Stimulated activated CD8-positive, alpha-beta memory T cell treated with anti-CD3 and anti-CD28 coated beads, Interleukin-15, amount 100 ng/mL, for 1 hour (primary cell): Measurements from ENCODE around the gene ELFN2.

ENCODE experiments used
- DNase-seq: peaks from one replicate; pipeline ENCODE4 v3.0.0-alpha.2; 2020; ENCODE audit warnings: low read depth

The ELFN2 gene

GRCh38 chr22:37427711-37428635 lies 694 bp upstream of the ELFN2 start:
- no peak for DNase-seq

- DNase-seq = no peak
Measured at GRCh38 chr22:37426706-37427134, 559 bp downstream of the ELFN2 start.

- no peak for DNase-seq
Measured at GRCh38 chr22:37425800-37426705, 1.2 kb downstream of the ELFN2 start.

- DNase-seq = no peak
Measured at GRCh38 chr22:37425369-37425768, 1.9 kb downstream of the ELFN2 start.

GRCh38 chr22:37423283-37423682 lies 4.0 kb downstream of the ELFN2 start:
- DNase-seq = no peak

- no peak for DNase-seq
Measured at GRCh38 chr22:37421468-37421877, 5.8 kb downstream of the ELFN2 start.

GRCh38 chr22:37420686-37421467 lies 6.4 kb downstream of the ELFN2 start:
- DNase-seq = no peak

- DNase-seq = no peak
Measured at GRCh38 chr22:37419969-37420685, 7.2 kb downstream of the ELFN2 start.

GRCh38 chr22:37419370-37419968 lies 7.8 kb downstream of the ELFN2 start:
- DNase-seq = no peak

- no peak for DNase-seq
Measured at GRCh38 chr22:37418627-37419369, 8.5 kb downstream of the ELFN2 start.

GRCh38 chr22:37417677-37418348 lies 9.5 kb downstream of the ELFN2 start:
- DNase-seq = no peak

GRCh38 chr22:37417264-37417663 lies 10.0 kb downstream of the ELFN2 start:
- no peak for DNase-seq

GRCh38 chr22:37416827-37417226 lies 10.5 kb downstream of the ELFN2 start:
- no peak for DNase-seq

GRCh38 chr22:37416389-37416788 lies 10.9 kb downstream of the ELFN2 start:
- no peak for DNase-seq

- no peak for DNase-seq
Measured at GRCh38 chr22:37415210-37415609, 12.1 kb downstream of the ELFN2 start.

- DNase-seq = no peak
Measured at GRCh38 chr22:37414288-37414687, 13.0 kb downstream of the ELFN2 start.

- DNase-seq = no peak
Measured at GRCh38 chr22:37413546-37413945, 13.7 kb downstream of the ELFN2 start.

GRCh38 chr22:37412495-37413250 lies 14.6 kb downstream of the ELFN2 start:
- no peak for DNase-seq

- no peak for DNase-seq
Measured at GRCh38 chr22:37411655-37412054, 15.6 kb downstream of the ELFN2 start.
